HepG2 (cell line): ENCODE results near the gene MRPL54. TPM values are rescaled to one million over a fixed set of nuclear protein-coding genes. Genes with fewer than 3 reads are reported as not detected.

Experiments used
- EP300 ChIP-seq, 3 experiments: sonication (generic) in 1 of 3; formaldehyde crosslinking in 1 of 3; IDR thresholded peaks; 2 replicates each; pipeline versions ENCODE4 v1.5.1 to v1.6.1; 2011 to 2020; ENCODE audit warnings: low read depth in 2 of 3, low read length in 2 of 3, borderline replicate concordance in 1 of 3, improper control_type of control experiment in 1 of 3, mild to moderate bottlenecking in 1 of 3, missing genetic modification reagents in 1 of 3, moderate library complexity in 1 of 3
- MAFF ChIP-seq: IDR thresholded peaks from 2 replicates; pipeline ENCODE4 v1.6.1; 2011; ENCODE audit warnings: low read depth, low read length, improper control_type of control experiment
- MBNL3 ChIP-seq: fragments of 250-450 bp; sonication (Bioruptor Pico); conservative IDR thresholded peaks from 2 replicates; pipeline ENCODE4 v1.8.0; 2022; ENCODE audit warnings: mild to moderate bottlenecking, inconsistent platforms
- MIXL1 ChIP-seq: IDR thresholded peaks from 2 replicates; pipeline ENCODE4 v1.6.1; 2016
- NCOA1 ChIP-seq: sonication (generic); formaldehyde crosslinking; IDR thresholded peaks from 2 replicates; pipeline ENCODE4 v1.9.0; 2021; ENCODE audit warnings: missing genetic modification reagents
- NONO ChIP-seq, 2 experiments: fragments of 450-650 bp in 1 of 2; sonication (generic) in 1 of 2; formaldehyde crosslinking in 1 of 2; IDR thresholded peaks in 1 of 2; conservative IDR thresholded peaks in 1 of 2; 2 replicates each; pipeline versions ENCODE4 v1.6.1 to v1.8.0; 2017 to 2022; ENCODE audit warnings: mild to moderate bottlenecking in 1 of 2, missing genetic modification reagents in 1 of 2, moderate library complexity in 1 of 2
- PITX1 ChIP-seq: sonication (generic); formaldehyde crosslinking; IDR thresholded peaks from 2 replicates; pipeline ENCODE4 v1.5.1; 2020; ENCODE audit warnings: mild to moderate bottlenecking, missing genetic modification reagents
- THYN1 ChIP-seq: sonication (generic); formaldehyde crosslinking; IDR thresholded peaks from 2 replicates; pipeline ENCODE4 v1.8.1; 2023; ENCODE audit warnings: low read depth, mild to moderate bottlenecking, moderate library complexity, missing genetic modification reagents, borderline replicate concordance
- YEATS2 ChIP-seq: sonication (generic); formaldehyde crosslinking; IDR thresholded peaks from 2 replicates; pipeline ENCODE4 v1.4.0; 2020; ENCODE audit warnings: missing genetic modification reagents, borderline replicate concordance
- ZFX ChIP-seq: sonication (generic); formaldehyde crosslinking; IDR thresholded peaks from 2 replicates; pipeline ENCODE4 v1.4.0; 2020; ENCODE audit warnings: mild to moderate bottlenecking, low read depth, missing genetic modification reagents, moderate library complexity
- ZNF570 ChIP-seq: sonication (generic); formaldehyde crosslinking; IDR thresholded peaks from 2 replicates; pipeline ENCODE4 v1.4.0; 2020; ENCODE audit warnings: mild to moderate bottlenecking, missing genetic modification reagents, borderline replicate concordance
- ZSCAN22 ChIP-seq: sonication (generic); formaldehyde crosslinking; IDR thresholded peaks from 2 replicates; pipeline ENCODE4 v1.4.0; 2020; ENCODE audit warnings: mild to moderate bottlenecking, missing genetic modification reagents
- polyA plus RNA-seq, 8 experiments: library from polyadenylated mRNA; depleted of rRNA in 3 of 8; stranded (reverse) in 7 of 8; unstranded in 1 of 8; fragments of >200 nt; fragmentation: Illumina TruSeq in 4 of 8; extraction: Trizol in 4 of 8; gene quantifications; 2 replicates each; pipeline versions ENCODE4 v1.2.1 to v1.2.3, GENCODE V29; 2011 to 2016; ENCODE audit warnings: low read depth in 4 of 8, missing spikeins in 1 of 8, mixed read lengths in 1 of 8; ENCODE audit not compliant: insufficient read depth in 1 of 8
- total RNA-seq, 5 experiments: library from RNA; depleted of rRNA; stranded (reverse); fragments of >200 nt; fragmentation: Illumina TruSeq; extraction: Trizol; gene quantifications; 2 replicates each; pipeline ENCODE4 v1.2.3, GENCODE V29; 2016; ENCODE audit warnings: low read depth in 1 of 5
- TF ChIP-seq, protein P1 (sequence below): sonication (generic); formaldehyde crosslinking; IDR thresholded peaks from 2 replicates; pipeline ENCODE4 v1.4.0; 2020; ENCODE audit warnings: missing genetic modification reagents
- TF ChIP-seq, protein P2 (sequence below): sonication (generic); formaldehyde crosslinking; IDR thresholded peaks from 2 replicates; pipeline ENCODE4 v1.5.1; 2020; ENCODE audit warnings: missing genetic modification reagents, mild to moderate bottlenecking, borderline replicate concordance
- TF ChIP-seq, protein P3 (sequence below): sonication (generic); IDR thresholded peaks from 2 replicates; pipeline ENCODE4 v1.6.1; 2016; ENCODE audit warnings: low read depth, borderline replicate concordance
- TF ChIP-seq, protein P4 (sequence below), 2 experiments: sonication (generic) in 1 of 2; formaldehyde crosslinking in 1 of 2; IDR thresholded peaks; 2 replicates each; pipeline versions ENCODE4 v1.4.0 to v1.6.1; 2018 to 2020; ENCODE audit warnings: missing genetic modification reagents in 2 of 2, borderline replicate concordance in 1 of 2, low read depth in 1 of 2, mild to moderate bottlenecking in 1 of 2, missing biosample characterization in 1 of 2
- TF ChIP-seq, protein P5 (sequence below): sonication (generic); formaldehyde crosslinking; IDR thresholded peaks from 2 replicates; pipeline ENCODE4 v1.5.1; 2020; ENCODE audit warnings: mild to moderate bottlenecking, missing genetic modification reagents, borderline replicate concordance

MRPL54 gene
- total and polyA plus RNA-seq, 2 of the 13 experiments (the other 11 are each of a cell fraction or from before 2014, with no cell fraction given), result 36.8 to 66.9 TPM

DNA sequence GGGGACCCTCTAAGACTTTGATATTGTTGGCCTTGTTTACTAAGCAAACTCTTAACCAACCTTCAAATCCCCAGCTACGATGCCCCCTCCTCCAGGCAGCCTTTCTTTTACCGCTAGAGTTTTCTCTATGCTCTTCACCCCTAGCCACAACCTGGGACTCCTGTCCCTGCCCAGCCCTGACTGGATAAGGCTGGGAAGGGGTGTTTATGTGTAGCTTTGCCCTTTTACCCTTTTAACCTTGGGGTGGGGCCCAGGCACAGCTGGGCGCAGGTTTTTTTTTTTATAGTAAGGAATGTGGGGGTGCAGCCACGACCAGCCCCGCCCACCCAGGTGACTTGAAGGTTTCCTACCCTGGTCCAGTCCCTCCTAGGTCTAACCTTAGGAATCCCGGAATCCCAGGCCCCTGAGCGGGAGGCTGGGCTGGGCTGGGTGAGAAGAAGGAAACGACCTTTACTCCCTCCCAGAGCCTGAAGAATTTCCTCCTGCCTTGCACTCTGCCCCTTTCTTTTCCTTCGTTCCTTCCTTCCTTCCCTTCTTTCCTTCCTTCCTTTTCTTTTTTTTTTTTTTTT, 42.0 kb upstream of the MRPL54 start (continued):
- TF ChIP-seq, protein P1, sequence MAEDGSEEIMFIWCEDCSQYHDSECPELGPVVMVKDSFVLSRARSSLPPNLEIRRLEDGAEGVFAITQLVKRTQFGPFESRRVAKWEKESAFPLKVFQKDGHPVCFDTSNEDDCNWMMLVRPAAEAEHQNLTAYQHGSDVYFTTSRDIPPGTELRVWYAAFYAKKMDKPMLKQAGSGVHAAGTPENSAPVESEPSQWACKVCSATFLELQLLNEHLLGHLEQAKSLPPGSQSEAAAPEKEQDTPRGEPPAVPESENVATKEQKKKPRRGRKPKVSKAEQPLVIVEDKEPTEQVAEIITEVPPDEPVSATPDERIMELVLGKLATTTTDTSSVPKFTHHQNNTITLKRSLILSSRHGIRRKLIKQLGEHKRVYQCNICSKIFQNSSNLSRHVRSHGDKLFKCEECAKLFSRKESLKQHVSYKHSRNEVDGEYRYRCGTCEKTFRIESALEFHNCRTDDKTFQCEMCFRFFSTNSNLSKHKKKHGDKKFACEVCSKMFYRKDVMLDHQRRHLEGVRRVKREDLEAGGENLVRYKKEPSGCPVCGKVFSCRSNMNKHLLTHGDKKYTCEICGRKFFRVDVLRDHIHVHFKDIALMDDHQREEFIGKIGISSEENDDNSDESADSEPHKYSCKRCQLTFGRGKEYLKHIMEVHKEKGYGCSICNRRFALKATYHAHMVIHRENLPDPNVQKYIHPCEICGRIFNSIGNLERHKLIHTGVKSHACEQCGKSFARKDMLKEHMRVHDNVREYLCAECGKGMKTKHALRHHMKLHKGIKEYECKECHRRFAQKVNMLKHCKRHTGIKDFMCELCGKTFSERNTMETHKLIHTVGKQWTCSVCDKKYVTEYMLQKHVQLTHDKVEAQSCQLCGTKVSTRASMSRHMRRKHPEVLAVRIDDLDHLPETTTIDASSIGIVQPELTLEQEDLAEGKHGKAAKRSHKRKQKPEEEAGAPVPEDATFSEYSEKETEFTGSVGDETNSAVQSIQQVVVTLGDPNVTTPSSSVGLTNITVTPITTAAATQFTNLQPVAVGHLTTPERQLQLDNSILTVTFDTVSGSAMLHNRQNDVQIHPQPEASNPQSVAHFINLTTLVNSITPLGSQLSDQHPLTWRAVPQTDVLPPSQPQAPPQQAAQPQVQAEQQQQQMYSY, result 0 out of 2 replicates have a peak, but pooled peaks have one; percentile 20
- TF ChIP-seq PITX1 (CRISPR knock-in tag), result no peak
- TF ChIP-seq, protein P2, sequence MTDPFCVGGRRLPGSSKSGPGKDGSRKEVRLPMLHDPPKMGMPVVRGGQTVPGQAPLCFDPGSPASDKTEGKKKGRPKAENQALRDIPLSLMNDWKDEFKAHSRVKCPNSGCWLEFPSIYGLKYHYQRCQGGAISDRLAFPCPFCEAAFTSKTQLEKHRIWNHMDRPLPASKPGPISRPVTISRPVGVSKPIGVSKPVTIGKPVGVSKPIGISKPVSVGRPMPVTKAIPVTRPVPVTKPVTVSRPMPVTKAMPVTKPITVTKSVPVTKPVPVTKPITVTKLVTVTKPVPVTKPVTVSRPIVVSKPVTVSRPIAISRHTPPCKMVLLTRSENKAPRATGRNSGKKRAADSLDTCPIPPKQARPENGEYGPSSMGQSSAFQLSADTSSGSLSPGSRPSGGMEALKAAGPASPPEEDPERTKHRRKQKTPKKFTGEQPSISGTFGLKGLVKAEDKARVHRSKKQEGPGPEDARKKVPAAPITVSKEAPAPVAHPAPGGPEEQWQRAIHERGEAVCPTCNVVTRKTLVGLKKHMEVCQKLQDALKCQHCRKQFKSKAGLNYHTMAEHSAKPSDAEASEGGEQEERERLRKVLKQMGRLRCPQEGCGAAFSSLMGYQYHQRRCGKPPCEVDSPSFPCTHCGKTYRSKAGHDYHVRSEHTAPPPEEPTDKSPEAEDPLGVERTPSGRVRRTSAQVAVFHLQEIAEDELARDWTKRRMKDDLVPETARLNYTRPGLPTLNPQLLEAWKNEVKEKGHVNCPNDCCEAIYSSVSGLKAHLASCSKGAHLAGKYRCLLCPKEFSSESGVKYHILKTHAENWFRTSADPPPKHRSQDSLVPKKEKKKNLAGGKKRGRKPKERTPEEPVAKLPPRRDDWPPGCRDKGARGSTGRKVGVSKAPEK, result no peak
- no peak for TF ChIP-seq NONO (IDR thresholded peaks at IDR 0.05)
- no peak for TF ChIP-seq NONO (CRISPR knock-in tag; conservative IDR thresholded peaks at IDR 0.05)
- no peak for TF ChIP-seq MBNL3
- TF ChIP-seq, protein P3, sequence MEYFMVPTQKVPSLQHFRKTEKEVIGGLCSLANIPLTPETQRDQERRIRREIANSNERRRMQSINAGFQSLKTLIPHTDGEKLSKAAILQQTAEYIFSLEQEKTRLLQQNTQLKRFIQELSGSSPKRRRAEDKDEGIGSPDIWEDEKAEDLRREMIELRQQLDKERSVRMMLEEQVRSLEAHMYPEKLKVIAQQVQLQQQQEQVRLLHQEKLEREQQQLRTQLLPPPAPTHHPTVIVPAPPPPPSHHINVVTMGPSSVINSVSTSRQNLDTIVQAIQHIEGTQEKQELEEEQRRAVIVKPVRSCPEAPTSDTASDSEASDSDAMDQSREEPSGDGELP, result peak; percentile 66; the same call in 1 of the 2 replicates
- no peak for TF ChIP-seq YEATS2 (CRISPR knock-in tag)
- TF ChIP-seq MAFF, result no peak
- no peak for TF ChIP-seq MIXL1 (CRISPR knock-in tag)
- no peak for TF ChIP-seq NCOA1 (CRISPR knock-in tag)
- TF ChIP-seq, protein P4, sequence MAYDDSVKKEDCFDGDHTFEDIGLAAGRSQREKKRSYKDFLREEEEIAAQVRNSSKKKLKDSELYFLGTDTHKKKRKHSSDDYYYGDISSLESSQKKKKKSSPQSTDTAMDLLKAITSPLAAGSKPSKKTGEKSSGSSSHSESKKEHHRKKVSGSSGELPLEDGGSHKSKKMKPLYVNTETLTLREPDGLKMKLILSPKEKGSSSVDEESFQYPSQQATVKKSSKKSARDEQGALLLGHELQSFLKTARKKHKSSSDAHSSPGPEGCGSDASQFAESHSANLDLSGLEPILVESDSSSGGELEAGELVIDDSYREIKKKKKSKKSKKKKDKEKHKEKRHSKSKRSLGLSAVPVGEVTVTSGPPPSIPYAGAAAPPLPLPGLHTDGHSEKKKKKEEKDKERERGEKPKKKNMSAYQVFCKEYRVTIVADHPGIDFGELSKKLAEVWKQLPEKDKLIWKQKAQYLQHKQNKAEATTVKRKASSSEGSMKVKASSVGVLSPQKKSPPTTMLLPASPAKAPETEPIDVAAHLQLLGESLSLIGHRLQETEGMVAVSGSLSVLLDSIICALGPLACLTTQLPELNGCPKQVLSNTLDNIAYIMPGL (CRISPR knock-in tag; IDR thresholded peaks at IDR 0.05; ENCODE audit: borderline replicate concordance in 1 of 2, low read depth in 1 of 2), result 0 out of 4 replicates have a peak, but pooled peaks of 1 of the 2 experiments have one; percentile 5
- no peak for TF ChIP-seq ZSCAN22 (CRISPR knock-in tag)
- peak in 1 of 2 experiments; percentile 15; a peak in 1 of 4 replicates for TF ChIP-seq EP300 (IDR thresholded peaks at IDR 0.05; ENCODE audit: low read depth in 2 of 2, low read length in 2 of 2)
- TF ChIP-seq EP300 (CRISPR knock-in tag; IDR thresholded peaks at IDR 0.05; ENCODE audit: borderline replicate concordance), result no peak
- TF ChIP-seq, protein P5, sequence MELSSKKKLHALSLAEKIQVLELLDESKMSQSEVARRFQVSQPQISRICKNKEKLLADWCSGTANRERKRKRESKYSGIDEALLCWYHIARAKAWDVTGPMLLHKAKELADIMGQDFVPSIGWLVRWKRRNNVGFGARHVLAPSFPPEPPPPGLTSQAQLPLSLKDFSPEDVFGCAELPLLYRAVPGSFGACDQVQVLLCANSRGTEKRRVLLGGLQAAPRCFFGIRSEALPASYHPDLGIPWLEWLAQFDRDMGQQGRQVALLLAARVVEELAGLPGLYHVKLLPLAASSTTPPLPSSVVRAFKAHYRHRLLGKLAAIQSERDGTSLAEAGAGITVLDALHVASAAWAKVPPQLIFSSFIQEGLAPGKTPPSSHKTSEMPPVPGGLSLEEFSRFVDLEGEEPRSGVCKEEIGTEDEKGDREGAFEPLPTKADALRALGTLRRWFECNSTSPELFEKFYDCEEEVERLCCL (CRISPR knock-in tag), result no peak
- TF ChIP-seq ZFX (CRISPR knock-in tag), result no peak
- TF ChIP-seq ZNF570 (CRISPR knock-in tag), result no peak
- TF ChIP-seq THYN1 (CRISPR knock-in tag), result no peak
